ENCODE results near the gene USP37. TPM values are rescaled to one million over a fixed set of nuclear protein-coding genes. Genes with fewer than 3 reads are reported as not detected.

Gene USP37
- total and polyA plus RNA-seq, 8 donors = 2.1 to 8.6 (median 5.0) TPM

DNA sequence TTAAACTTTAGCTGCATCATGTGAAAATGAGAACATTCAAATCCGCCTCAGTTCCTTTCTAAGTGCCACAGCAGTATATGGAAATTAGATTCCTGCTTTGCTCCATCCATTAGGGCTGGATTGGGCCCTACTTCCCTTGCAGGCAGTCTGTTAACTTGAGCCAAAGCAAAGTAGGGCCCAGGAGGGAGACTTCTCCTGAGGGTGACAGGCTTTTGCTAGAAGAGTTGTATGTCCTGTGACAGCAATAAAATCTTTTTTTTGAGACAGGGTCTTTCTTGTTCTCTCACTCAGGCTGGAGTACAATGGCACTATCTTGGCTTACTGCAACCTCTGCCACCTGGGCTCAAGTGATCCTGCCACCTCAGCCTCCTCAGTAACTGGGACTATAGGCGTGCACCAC lies 121.1 kb downstream of the USP37 start:
- Histone ChIP-seq H3K36me3 (peaks cover 0 to 11% (median 0%) of the 10 kb centered on the region in 3 donors), H3K4me1 (peaks cover 0 to 4% (median 0%) of the 10 kb centered on the region in 3 donors), H3K4me3 (no peak overlapping the region), H3K9me3 (no peaks in the 10 kb centered on the region), H3K27me3 (no peaks in the 10 kb centered on the region), H3K27ac (no peak overlapping the region)
- intact Hi-C loops (cut with DNase I) = no loop called here
- DNase-seq (no peak), ATAC-seq (no peak), FAIRE-seq (no peak)
- WGBS, 2 donors = 97 to 98% methylated on average over 2 of the region's 2 CpGs
- TF ChIP-seq, protein P1, sequence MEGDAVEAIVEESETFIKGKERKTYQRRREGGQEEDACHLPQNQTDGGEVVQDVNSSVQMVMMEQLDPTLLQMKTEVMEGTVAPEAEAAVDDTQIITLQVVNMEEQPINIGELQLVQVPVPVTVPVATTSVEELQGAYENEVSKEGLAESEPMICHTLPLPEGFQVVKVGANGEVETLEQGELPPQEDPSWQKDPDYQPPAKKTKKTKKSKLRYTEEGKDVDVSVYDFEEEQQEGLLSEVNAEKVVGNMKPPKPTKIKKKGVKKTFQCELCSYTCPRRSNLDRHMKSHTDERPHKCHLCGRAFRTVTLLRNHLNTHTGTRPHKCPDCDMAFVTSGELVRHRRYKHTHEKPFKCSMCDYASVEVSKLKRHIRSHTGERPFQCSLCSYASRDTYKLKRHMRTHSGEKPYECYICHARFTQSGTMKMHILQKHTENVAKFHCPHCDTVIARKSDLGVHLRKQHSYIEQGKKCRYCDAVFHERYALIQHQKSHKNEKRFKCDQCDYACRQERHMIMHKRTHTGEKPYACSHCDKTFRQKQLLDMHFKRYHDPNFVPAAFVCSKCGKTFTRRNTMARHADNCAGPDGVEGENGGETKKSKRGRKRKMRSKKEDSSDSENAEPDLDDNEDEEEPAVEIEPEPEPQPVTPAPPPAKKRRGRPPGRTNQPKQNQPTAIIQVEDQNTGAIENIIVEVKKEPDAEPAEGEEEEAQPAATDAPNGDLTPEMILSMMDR (IDR thresholded peaks at IDR 0.05) = no peak

- no peak overlapping the region for H3K27ac ChIP-seq
- intact Hi-C loops (cut with DNase I) = no loop called here
- no peaks in the 10 kb centered on the region for H3K9me3 ChIP-seq
- H3K4me1 ChIP-seq = peaks cover 0 to 4% (median 0%) of the 10 kb centered on the region in 3 donors
- FAIRE-seq (no peak), ATAC-seq (peak in 2 of 4 donors; percentile 55 to 60), DNase-seq (no peak)
- 75 to 85% methylated on average over 6 of the region's 6 CpGs for WGBS, 2 donors
- peaks cover 0 to 14% (median 0%) of the 10 kb centered on the region in 3 donors for H3K36me3 ChIP-seq
- TF ChIP-seq, protein P1 (IDR thresholded peaks at IDR 0.05) = no peak
- H3K4me3 ChIP-seq = no peak overlapping the region
- no peaks in the 10 kb centered on the region for H3K27me3 ChIP-seq
Measured at GRCh38 chr2:218446547-218446946, 121.6 kb downstream of the USP37 start.

GRCh38 chr2:218445602-218446001 lies 122.5 kb downstream of the USP37 start:
- FAIRE-seq (no peak), DNase-seq (no peak), ATAC-seq (no peak)
- Histone ChIP-seq H3K9me3 (no peaks in the 10 kb centered on the region), H3K4me1 (peaks cover 0 to 4% (median 0%) of the 10 kb centered on the region in 3 donors), H3K4me3 (no peak overlapping the region), H3K36me3 (peaks cover 0 to 21% (median 0%) of the 10 kb centered on the region in 3 donors), H3K27me3 (no peaks in the 10 kb centered on the region), H3K27ac (no peak overlapping the region)
- intact Hi-C loops (cut with DNase I) = no loop called here
- TF ChIP-seq, protein P1 (IDR thresholded peaks at IDR 0.05) = no peak

GRCh38 chr2:218444692-218445357 lies 123.3 kb downstream of the USP37 start:
- Histone ChIP-seq H3K36me3 (peaks cover 0 to 21% (median 0%) of the 10 kb centered on the region in 3 donors), H3K27me3 (no peaks in the 10 kb centered on the region), H3K27ac (no peak overlapping the region), H3K9me3 (no peaks in the 10 kb centered on the region), H3K4me3 (no peak overlapping the region), H3K4me1 (peaks cover 0 to 4% (median 0%) of the 10 kb centered on the region in 3 donors)
- DNase-seq (no peak), ATAC-seq (peak in 2 of 4 donors; percentile 29 to 40), FAIRE-seq (no peak)
- 92 to 94% methylated on average over 7 of the region's 7 CpGs for WGBS, 2 donors
- intact Hi-C loops (cut with DNase I) = no loop called here
- TF ChIP-seq, protein P1 (IDR thresholded peaks at IDR 0.05) = no peak

GRCh38 chr2:218438596-218438995 lies 129.6 kb downstream of the USP37 start:
- no peak for DNase-seq
- Histone ChIP-seq H3K9me3 (no peaks in the 10 kb centered on the region), H3K27me3 (no peaks in the 10 kb centered on the region), H3K36me3 (peaks cover 0 to 20% (median 0%) of the 10 kb centered on the region in 3 donors), H3K4me1 (no peaks in the 10 kb centered on the region), H3K4me3 (no peak overlapping the region), H3K27ac (no peak overlapping the region)
- TF ChIP-seq, protein P1 (IDR thresholded peaks at IDR 0.05) = no peak
- intact Hi-C loops (cut with DNase I) = no loop called here
- WGBS, 2 donors = 80 to 94% methylated on average over 4 of the region's 4 CpGs
- no peak for FAIRE-seq
- ATAC-seq = no peak

Data from pancreas (tissue), 10 donors.